Effector memory CD8-positive, alpha-beta T cell (primary cell): ENCODE results near the gene MGLL.

Source experiments
- ATAC-seq: fragments of 150-1000 bp; cut with Tn5 transposase; replicated peaks from 2 replicates; pipeline ENCODE4 v1.10.0; 2021; ENCODE audit warnings: mild to moderate bottlenecking, moderate library complexity
- DNase-seq, 3 experiments: peaks; one replicate each; pipeline ENCODE4 v3.0.0; 2021
- H3K27ac Mint-ChIP-seq, 2 donors: one replicate each; pipeline ENCODE4 v1.8.0; 2022; ENCODE audit warnings: mild to moderate bottlenecking in 2 of 2, mixed read lengths in 2 of 2, moderate library complexity in 2 of 2
- H3K27me3 Mint-ChIP-seq, 2 donors: one replicate each; pipeline ENCODE4 v1.8.0; 2022; ENCODE audit warnings: mixed read lengths in 2 of 2
- H3K36me3 Mint-ChIP-seq: one replicate; pipeline ENCODE4 v1.8.0; 2022; ENCODE audit warnings: mild to moderate bottlenecking, moderate library complexity, mixed read lengths; ENCODE audit not compliant: insufficient read depth
- H3K4me1 Mint-ChIP-seq, 2 donors: one replicate each; pipeline ENCODE4 v1.8.0; 2022; ENCODE audit warnings: low read depth in 2 of 2, mixed read lengths in 2 of 2
- H3K4me3 Mint-ChIP-seq, 2 donors: one replicate each; pipeline ENCODE4 v1.8.0; 2022; ENCODE audit warnings: mild to moderate bottlenecking in 2 of 2, mixed read lengths in 2 of 2, moderate library complexity in 2 of 2
- H3K9me3 Mint-ChIP-seq, 2 donors: one replicate each; pipeline ENCODE4 v1.8.0; 2022; ENCODE audit warnings: mixed read lengths in 2 of 2
- total RNA-seq, 9 experiments: gene quantifications; one replicate each; lab custom pipeline; 2026; lab: John Stamatoyannopoulos, UW

The MGLL gene
- 0.49 to 2.6 (median 0.73) reads per million in 9 experiments for total RNA-seq

DNA sequence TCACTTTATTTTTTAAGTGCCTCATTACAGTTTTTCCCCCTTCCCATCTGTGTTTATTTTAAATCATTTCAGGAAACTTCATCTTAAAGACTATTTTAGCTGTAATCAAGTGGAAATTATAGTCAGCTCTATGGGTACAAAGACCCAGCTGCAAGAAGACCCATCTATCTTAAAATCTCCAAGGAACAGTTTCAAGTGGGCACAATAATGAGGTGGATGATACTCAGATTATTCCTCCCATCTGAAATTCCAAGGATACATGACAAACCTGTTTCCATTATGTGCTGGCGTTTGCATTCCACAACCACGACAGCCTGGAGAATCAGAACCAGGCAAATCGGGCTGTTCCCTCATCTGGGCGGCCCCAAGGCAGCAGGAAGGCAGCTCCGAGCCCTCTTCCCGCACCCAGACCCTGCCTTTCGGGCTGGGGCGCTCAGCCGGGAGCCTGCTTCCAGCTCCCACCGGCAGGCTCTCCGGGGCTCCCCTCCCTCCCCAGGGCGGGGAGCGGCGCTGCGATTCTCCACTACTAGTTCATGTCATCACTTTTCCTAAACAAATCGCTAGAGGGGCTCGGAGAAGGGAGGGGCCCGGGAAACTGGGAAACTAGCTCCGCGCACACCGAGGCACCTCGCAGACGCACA, at the start of gene MGLL:
MGLL (minus strand) TSS at position 475 of the 641 bp plus-strand sequence; CDS start at position 278, 197 bp downstream.
- DNase-seq, result no peak
- peaks cover 47 to 81% of the 10 kb centered on the region in 2 donors for H3K27me3 Mint-ChIP-seq
- H3K4me1 Mint-ChIP-seq, result peaks cover 0 to 9% of the 10 kb centered on the region in 2 donors
- peaks cover 3% of the 10 kb centered on the region for H3K36me3 Mint-ChIP-seq
- peak; percentile 12 for ATAC-seq
- peak within 1 kb of the TSS in 1 of 2 donors; percentile 20 for H3K27ac Mint-ChIP-seq
- H3K9me3 Mint-ChIP-seq, result no peaks in the 10 kb centered on the region
- H3K4me3 Mint-ChIP-seq, result peak within 1 kb of the TSS; percentile 81 to 85

DNA sequence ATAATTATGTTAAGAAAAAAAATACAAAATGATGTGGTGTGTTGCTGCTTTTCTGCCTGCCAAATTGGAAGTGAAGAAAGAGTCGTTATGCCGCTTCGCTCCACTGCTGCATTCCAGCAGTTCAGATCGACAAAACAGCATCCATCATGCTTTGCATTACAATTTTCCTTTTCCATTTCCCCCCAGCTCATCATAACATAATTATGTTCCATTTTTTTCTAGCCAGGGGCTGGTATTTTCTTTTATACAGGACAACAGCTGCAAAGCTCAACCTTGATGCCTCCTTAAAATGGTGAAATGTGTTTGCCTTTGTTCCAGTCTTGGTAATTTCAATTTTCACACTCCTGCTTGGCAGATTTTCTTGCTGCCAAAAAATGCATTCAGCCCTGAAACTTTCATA, 47.8 kb upstream of the MGLL start:
- no peak for DNase-seq
- Mint-ChIP-seq H3K27ac (no peak overlapping the region), H3K27me3 (peaks cover 31 to 34% of the 10 kb centered on the region in 2 donors), H3K4me1 (no peaks in the 10 kb centered on the region), H3K36me3 (no peaks in the 10 kb centered on the region), H3K4me3 (no peak overlapping the region), H3K9me3 (no peaks in the 10 kb centered on the region)
- no peak for ATAC-seq

DNA sequence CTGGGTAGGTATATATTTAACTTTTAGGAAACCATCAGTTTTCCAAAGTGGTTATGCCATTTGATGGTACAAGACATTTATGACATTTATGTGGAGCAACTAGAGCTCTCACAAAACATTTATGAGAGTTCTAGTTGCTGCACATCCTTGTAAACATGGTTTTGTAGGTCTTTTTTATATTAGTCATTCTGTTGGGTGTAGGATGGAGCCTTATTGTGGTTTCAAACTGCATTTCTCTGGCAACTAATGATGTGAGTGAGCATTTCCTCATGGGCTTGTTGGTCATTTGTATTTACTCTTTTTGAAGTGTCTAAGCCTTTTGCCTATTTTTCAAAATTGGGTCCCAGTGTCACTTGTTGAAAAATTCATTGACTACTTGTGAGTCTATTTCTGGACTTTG, 45.7 kb upstream of the MGLL start:
- H3K36me3 Mint-ChIP-seq, result no peaks in the 10 kb centered on the region
- peaks cover 31 to 34% of the 10 kb centered on the region in 2 donors for H3K27me3 Mint-ChIP-seq
- H3K4me3 Mint-ChIP-seq, result no peak overlapping the region
- no peaks in the 10 kb centered on the region for H3K9me3 Mint-ChIP-seq
- ATAC-seq, result no peak
- no peaks in the 10 kb centered on the region for H3K4me1 Mint-ChIP-seq
- no peak for DNase-seq
- no peak overlapping the region for H3K27ac Mint-ChIP-seq

DNA sequence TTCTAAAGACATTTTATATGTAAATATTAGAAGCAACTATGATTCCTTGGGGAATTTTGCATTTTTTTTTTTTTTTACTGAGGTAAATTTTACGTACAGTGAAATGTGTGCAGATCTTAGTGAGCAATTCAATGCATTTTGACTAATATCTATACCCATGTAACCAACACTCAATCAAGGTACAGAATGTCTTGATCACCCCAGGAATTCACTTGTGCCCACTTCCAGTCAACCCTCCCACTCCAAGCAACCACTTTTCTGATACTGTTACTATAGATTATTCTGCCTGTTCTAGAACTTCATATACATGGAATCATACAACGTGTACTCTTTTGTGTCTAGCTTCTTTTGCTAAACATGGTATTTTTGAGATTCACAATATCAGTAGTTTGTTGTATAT, 45.1 kb upstream of the MGLL start:
- H3K27me3 Mint-ChIP-seq, result peaks cover 31 to 34% of the 10 kb centered on the region in 2 donors
- ATAC-seq (no peak), DNase-seq (no peak)
- H3K36me3 Mint-ChIP-seq, result no peaks in the 10 kb centered on the region
- no peaks in the 10 kb centered on the region for H3K9me3 Mint-ChIP-seq
- H3K4me1 Mint-ChIP-seq, result no peaks in the 10 kb centered on the region
- H3K4me3 Mint-ChIP-seq, result no peak overlapping the region
- H3K27ac Mint-ChIP-seq, result no peak overlapping the region

DNA sequence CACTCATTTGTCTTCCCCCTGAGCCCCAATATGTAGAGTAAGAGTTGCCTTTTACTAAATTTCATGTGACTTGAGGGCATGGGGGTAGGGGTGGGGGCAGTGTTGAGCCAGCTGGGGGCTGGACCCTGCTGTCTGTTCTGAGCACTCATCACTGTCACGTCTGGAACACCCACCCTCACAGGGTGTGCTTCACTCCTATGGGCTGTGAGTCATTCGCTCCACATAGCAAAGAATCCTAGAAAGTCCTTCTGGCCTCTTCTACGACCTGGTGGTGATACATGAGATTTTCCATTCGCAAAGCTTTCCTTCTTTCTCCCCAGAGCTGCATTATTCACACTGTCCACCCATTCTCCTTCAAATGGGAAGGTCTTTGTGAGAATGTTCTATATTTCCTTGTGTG, 43.6 kb upstream of the MGLL start:
- DNase-seq (no peak), ATAC-seq (no peak)
- Mint-ChIP-seq H3K9me3 (no peaks in the 10 kb centered on the region), H3K27ac (no peak overlapping the region), H3K36me3 (no peaks in the 10 kb centered on the region), H3K4me3 (no peak overlapping the region), H3K4me1 (no peaks in the 10 kb centered on the region), H3K27me3 (peaks cover 27% of the 10 kb centered on the region in 2 donors)

DNA sequence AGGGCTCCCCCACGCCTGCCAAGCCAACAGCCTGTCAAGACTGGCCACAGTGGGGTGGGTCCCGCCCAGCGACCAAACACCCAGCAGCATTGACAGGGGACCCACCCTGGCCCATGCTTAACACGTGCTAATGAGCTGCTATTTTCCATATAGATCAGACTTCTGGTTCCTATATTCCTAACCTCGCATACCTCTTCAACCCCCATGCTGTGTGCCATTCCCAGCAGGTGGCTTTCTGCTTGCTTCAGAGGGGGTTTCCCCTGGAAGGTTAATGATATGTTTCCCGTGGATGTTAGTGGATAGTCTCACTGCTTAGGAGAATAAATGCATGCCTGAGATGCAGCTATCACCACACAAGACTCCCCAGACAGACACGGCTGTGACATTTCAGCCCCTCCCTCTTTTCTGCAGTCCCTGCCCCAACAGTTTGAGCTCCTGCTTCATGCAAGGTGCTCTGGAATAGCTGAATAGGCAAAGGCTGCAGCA, 37.9 kb upstream of the MGLL start:
- Mint-ChIP-seq H3K4me1 (peaks cover 0 to 2% of the 10 kb centered on the region in 2 donors), H3K9me3 (no peaks in the 10 kb centered on the region)

DNA sequence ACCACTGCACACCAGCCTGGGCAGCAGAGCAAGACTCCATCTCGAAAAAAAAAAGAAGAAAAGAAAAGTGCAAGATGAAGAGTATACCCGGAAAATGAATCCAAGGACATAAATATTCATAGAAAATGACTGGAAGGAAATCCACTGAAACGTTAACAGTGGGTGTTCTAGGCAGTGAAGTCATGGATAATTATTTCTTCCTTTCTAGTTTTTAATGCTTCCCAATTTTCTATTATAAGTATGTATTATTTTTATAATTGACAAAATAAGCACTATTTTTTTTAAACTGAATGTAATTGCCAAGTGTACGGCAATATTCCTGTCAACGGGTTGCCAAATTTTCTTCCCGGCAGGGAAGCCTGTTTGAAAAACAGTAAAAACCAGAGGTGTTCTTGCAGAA, 37.4 kb upstream of the MGLL start:
- no peak for ATAC-seq
- no peak for DNase-seq
- Mint-ChIP-seq H3K4me3 (no peak overlapping the region), H3K36me3 (no peaks in the 10 kb centered on the region), H3K9me3 (no peaks in the 10 kb centered on the region), H3K27ac (no peak overlapping the region), H3K27me3 (peaks cover 0 to 4% of the 10 kb centered on the region in 2 donors), H3K4me1 (peaks cover 0 to 2% of the 10 kb centered on the region in 2 donors)

More for the DNA sequence above, 37.9 kb upstream of the MGLL start:
- H3K36me3 Mint-ChIP-seq, result no peaks in the 10 kb centered on the region
- no peak for DNase-seq
- peaks cover 0 to 6% of the 10 kb centered on the region in 2 donors for H3K27me3 Mint-ChIP-seq
- H3K4me3 Mint-ChIP-seq, result no peak overlapping the region
- no peak for ATAC-seq
- no peak overlapping the region for H3K27ac Mint-ChIP-seq

DNA sequence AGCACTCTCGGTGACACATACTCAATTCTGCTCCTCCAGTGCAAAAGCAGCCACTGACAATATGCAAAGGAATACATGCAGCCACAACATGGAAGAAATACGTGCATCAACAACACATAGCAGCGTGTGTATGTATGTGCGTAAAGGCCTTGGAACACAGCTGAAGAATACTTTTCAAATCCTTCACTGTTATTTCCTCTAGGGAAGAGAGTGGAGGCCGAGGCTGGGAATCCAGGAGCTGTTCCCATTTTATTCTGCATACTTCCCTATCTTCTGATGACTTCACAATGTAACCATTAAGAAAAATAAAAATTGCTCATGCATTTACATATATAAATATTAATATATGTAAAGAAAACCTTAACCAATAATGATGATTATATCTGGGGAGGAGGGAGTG, 36.6 kb upstream of the MGLL start:
- ATAC-seq (no peak), DNase-seq (no peak)
- H3K9me3 Mint-ChIP-seq, result no peaks in the 10 kb centered on the region
- no peak overlapping the region for H3K27ac Mint-ChIP-seq
- peaks cover 0 to 2% of the 10 kb centered on the region in 2 donors for H3K4me1 Mint-ChIP-seq
- no peaks in the 10 kb centered on the region for H3K36me3 Mint-ChIP-seq
- H3K4me3 Mint-ChIP-seq, result no peak overlapping the region
- peaks cover 5 to 8% of the 10 kb centered on the region in 2 donors for H3K27me3 Mint-ChIP-seq

DNA sequence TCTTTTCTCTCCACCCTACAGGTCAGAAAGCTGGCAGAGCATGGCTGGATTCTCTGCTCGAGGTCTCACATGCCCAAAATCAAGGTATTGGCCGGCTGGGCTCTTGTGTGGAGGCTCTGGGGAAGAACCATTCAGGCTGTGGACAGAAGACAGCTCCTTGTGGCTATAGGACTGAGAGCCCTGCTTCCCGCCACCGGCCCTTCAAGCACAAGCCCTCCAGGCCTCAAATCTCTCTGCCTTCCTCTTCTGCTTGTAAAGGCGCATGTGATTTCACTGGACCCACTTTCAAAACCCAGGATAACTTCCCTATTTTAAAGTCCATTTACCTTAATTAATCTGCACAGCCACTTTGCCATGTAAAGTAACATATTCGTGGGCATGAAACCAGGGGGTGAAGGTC, 36.2 kb upstream of the MGLL start:
- ATAC-seq, result no peak
- Mint-ChIP-seq H3K9me3 (no peaks in the 10 kb centered on the region), H3K36me3 (no peaks in the 10 kb centered on the region), H3K4me3 (no peak overlapping the region), H3K27ac (no peak overlapping the region), H3K27me3 (peaks cover 9 to 10% of the 10 kb centered on the region in 2 donors), H3K4me1 (peaks cover 0 to 2% of the 10 kb centered on the region in 2 donors)
- DNase-seq, result no peak

DNA sequence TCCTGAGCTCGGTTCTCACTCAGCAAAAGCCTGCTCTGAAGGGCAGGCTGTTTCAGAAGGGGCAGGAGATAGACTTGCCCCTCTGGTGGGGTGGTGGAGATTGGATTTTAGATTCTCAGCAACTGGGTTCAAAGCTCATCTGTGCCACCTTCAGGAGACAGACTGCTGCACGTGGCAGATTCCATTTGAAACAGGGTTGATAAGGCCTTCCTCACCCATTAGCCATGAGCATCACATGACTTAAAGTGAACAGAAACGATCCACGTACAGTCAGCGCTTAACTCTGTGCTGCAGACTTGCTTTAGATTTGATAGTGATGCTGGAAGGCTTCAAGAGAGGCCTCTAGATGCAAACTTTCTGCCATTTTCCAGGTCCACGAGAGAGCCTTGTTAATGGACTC, 35.0 kb upstream of the MGLL start:
- Mint-ChIP-seq H3K4me3 (no peak overlapping the region), H3K9me3 (no peaks in the 10 kb centered on the region), H3K4me1 (peaks cover 0 to 2% of the 10 kb centered on the region in 2 donors), H3K36me3 (no peaks in the 10 kb centered on the region), H3K27ac (no peak overlapping the region), H3K27me3 (peaks cover 9 to 10% of the 10 kb centered on the region in 2 donors)
- DNase-seq (no peak), ATAC-seq (no peak)

DNA sequence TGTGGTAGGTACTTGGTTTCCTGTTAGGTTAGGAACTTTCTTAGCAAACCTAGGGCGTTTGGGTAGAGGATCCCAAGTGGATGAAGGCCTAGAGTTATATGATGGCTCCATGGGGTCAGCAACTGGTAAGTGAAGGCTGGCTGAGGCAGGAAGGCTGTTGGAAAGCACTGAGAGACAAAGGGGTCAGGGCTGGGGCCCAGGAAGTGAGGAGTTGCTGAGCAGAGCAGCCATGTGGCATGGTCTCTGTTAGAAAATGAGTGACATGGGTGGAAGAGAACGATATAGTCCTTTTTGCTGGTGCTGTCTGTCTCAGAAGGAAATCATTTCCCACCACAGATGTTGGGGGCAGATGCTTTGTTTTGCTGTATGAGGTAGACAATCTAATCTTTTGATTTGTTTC, 34.5 kb upstream of the MGLL start:
- peak overlapping the region in 1 of 2 donors; percentile 39 for H3K27ac Mint-ChIP-seq
- H3K9me3 Mint-ChIP-seq, result no peaks in the 10 kb centered on the region
- no peak overlapping the region for H3K4me3 Mint-ChIP-seq
- DNase-seq, result no peak
- peaks cover 0 to 2% of the 10 kb centered on the region in 2 donors for H3K4me1 Mint-ChIP-seq
- H3K36me3 Mint-ChIP-seq, result no peaks in the 10 kb centered on the region
- no peak for ATAC-seq
- H3K27me3 Mint-ChIP-seq, result peaks cover 9 to 10% of the 10 kb centered on the region in 2 donors

DNA sequence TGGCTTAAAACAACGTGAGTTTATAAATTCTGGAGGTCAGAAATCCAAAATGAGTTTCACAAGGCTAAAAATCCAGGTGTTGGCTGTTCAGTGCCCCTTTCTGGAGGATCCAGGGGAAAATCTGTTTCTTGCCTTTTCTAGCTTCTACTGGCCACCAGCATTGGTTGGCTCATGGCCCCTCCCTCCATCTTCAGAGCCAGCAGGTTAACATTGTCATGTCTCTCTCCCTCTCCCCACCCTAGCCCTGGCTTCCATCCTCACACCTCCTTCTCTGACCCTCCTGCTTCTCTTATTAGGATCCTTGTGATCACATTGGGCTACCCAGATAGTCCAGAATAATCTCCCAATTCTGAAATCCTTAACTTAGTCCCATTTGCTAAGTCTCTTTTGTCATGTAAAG, 32.9 kb upstream of the MGLL start:
- Mint-ChIP-seq H3K27ac (no peak overlapping the region), H3K4me3 (no peak overlapping the region)
- no peak for ATAC-seq

DNA sequence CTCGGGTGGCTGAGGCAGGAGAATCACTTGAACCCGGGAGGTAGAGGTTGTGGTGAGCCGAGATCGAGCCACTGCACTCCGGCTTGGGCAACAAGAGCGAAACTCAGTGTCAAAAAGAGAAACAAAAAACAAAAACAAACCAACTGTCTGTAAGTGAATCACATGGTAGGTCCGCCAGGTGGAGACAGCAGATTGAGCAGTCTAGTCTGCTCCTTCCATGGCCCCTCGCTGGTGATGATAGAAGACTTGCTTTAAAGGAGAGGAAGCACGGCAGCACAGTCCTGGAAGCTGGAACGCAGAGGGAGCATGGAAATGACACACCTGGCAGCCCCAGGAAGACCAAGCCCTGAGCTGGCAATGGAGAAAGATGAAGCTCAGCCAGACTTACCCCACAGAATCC, 31.4 kb upstream of the MGLL start:
- H3K4me1 Mint-ChIP-seq, result peaks cover 0 to 2% of the 10 kb centered on the region in 2 donors
- no peak overlapping the region for H3K4me3 Mint-ChIP-seq
- H3K9me3 Mint-ChIP-seq, result no peaks in the 10 kb centered on the region
- DNase-seq (no peak), ATAC-seq (no peak)
- H3K27me3 Mint-ChIP-seq, result peaks cover 9 to 21% of the 10 kb centered on the region in 2 donors
- peak overlapping the region in 1 of 2 donors; percentile 59 for H3K27ac Mint-ChIP-seq
- no peaks in the 10 kb centered on the region for H3K36me3 Mint-ChIP-seq

More for the DNA sequence above, 32.9 kb upstream of the MGLL start:
- Mint-ChIP-seq H3K9me3 (no peaks in the 10 kb centered on the region), H3K27me3 (peaks cover 6 to 9% of the 10 kb centered on the region in 2 donors), H3K36me3 (no peaks in the 10 kb centered on the region), H3K4me1 (peaks cover 0 to 2% of the 10 kb centered on the region in 2 donors)
- DNase-seq, result no peak

DNA sequence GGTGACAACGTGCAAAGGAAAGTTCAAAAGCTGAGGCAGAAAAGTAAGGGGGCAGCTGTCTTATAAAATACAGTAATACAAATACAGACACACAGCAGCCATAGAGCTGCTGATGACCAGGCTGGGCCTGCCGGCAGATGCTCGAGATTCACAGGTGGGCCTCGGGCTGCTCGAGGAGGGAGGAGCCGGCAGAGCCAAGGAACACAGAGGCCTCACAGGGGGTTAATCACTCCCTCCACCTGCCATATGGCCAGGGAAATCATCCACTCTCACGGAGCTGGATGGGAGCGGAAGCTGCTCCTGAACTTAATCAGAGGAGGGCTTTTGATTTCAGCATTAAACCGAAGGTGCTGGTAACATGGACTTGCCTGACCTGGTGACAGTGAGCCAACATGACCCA, 29.6 kb upstream of the MGLL start:
- ATAC-seq (no peak), DNase-seq (no peak)
- H3K4me3 Mint-ChIP-seq, result no peak overlapping the region
- H3K27me3 Mint-ChIP-seq, result peaks cover 19 to 33% of the 10 kb centered on the region in 2 donors
- H3K36me3 Mint-ChIP-seq, result no peaks in the 10 kb centered on the region
- H3K4me1 Mint-ChIP-seq, result peaks cover 0 to 2% of the 10 kb centered on the region in 2 donors
- H3K9me3 Mint-ChIP-seq, result no peaks in the 10 kb centered on the region
- H3K27ac Mint-ChIP-seq, result no peak overlapping the region
